GM03348 (cell line): Measurements from ENCODE around the gene PDGFRB.
"Not testable (repeated sequence)": the region's sequence is repeated elsewhere in the genome, so short reads cannot be mapped to it uniquely, and the experiment has no call there.

Experiments used
- DNase-seq: peaks from one replicate; pipeline ENCODE4 v3.0.0; 2012; ENCODE audit warnings: low spot score

Gene PDGFRB

GRCh38 chr5:150114102-150114641 lies 41.5 kb downstream of the PDGFRB start:
- DNase-seq, result no peak

DNA sequence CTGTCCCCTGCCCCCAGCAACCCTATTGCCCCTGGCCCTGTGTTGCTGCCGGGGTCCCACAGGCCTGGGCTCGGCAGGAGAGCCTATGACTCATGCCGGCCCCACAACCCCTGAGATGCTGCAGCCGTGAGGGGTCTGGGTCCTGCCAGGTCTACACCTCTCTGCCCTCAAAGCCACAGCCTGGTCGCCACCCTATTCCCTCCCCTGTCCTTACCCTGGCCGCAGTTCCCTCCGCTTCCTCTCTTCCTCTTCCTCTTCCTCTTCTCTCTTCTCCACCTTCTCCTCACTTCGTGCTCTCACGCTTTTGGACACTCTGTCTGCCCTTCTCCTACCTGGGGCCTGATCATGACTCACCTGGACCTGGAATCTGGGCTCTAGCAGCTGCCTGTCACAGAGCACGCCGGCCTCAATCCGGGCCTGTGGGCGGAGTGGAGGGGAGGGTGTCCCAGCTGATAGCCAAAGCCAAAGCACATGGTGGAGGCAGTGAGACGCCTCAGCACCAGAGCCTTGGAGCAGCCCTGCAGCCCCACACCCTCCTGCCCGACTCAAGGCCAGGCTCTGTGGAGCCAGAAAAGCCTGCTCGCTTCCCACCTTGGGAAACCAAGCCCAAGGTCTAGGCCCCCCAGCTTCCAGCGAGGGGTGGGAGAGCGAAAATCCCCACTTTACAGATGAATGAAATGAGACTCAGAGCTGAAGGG lies 42.4 kb downstream of the PDGFRB start:
- DNase-seq, result peak; percentile 54

DNA sequence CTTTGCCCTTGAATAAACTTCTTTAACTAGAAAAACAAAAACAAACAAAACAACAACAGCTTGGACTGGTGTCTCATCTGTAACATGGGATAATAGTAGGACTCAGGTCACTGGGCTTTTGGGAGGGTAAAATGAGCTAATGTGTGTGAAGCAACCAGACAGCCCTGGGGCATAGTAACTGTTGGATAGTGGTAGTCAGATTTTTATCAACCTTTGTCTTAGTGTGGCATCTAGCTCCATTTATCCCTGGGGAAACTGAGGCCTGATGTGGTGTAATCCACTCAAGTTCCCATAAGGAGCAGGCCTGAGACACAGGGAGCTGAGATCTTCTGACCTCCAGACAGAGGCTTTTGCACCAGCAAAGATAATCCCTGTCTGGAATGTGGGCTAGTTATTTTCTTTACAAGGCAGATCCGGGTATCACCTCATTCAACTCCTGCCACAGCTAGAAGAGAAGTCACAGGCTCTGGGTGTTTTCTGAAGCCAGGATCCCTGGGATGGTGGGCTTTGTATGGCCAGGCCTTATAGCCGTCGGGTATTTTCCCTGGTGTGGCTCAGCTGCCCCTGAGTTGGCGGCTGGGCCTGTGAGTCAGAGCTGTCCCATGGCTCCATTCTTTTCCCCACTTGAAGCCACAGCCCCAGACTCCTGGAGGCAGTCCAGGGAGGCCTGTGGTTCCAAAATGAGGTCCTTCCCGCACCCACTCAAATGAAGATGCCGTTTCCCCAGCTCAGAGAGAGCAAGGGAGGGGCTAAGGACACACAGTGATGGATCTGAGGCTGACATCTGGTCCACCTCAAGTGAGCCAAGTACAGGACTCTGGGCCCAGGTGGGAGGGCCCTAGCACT lies 43.2 kb downstream of the PDGFRB start:
- peak; percentile 94 for DNase-seq

DNA sequence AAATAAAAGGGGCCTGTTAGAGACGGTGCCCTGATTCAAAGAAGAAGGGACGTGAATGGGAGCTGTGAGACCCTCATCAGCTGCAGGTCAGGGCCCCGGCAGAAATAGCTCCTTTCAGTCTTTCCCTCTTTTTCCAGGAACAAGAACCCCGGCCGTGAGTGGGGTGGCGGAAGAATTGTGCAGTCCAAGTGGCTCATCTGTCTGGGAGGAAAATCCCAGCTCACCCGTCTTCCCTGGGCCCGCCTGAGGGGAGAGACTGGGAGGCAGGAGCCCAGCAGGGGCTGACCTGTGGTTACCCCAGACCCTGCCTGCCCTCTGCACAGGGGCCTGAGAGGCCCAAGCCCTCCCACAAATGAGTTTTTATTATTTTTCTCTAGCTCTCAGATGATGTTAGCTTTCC lies 44.5 kb downstream of the PDGFRB start:
- DNase-seq, result no peak

- no peak for DNase-seq
Observed at GRCh38 chr5:150109921-150110320, 45.7 kb downstream of the PDGFRB start.

DNA sequence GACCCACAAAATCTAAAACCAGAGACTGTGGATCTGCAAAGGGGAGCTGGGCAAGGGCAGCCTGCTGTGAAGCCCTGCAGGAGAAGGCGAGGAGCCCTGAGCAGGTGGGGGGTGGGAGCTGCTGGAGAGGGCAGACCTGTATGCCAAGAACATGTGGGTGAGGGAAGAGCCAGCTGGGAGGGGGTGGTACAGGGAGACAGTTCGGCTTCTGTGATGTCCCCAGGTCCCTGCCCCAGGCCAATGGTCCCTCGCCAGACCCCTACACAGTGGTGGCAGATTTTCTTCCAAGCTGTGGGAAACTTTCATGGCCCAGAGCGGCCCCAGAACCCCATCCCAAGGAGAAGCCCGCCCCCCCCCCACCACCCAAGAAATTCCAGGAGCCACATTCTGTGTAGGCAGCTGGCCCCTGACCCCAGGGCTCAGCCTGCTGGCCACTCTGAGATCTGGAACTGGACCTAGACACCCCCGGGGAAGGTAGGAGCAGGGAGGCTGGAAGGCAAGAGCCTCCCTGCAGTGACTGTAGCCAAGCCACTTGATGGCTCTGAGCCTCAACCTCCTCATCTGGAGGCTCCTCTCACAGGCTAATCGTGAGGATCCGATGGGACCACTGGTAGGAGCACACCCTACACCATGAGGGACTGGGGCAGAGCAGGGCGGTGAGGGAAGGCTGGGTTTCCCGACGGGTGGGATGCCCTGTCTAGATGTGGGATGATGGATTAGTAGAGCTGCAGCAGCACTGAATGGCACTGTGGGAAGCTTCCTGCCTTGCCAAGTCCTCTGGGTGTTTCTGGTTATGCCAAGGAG lies 46.7 kb downstream of the PDGFRB start:
- DNase-seq, result no peak

GRCh38 chr5:150107909-150108447 lies 47.7 kb downstream of the PDGFRB start:
- peak; percentile 81 for DNase-seq

GRCh38 chr5:150106674-150107426 lies 48.8 kb downstream of the PDGFRB start:
- no peak for DNase-seq

DNA sequence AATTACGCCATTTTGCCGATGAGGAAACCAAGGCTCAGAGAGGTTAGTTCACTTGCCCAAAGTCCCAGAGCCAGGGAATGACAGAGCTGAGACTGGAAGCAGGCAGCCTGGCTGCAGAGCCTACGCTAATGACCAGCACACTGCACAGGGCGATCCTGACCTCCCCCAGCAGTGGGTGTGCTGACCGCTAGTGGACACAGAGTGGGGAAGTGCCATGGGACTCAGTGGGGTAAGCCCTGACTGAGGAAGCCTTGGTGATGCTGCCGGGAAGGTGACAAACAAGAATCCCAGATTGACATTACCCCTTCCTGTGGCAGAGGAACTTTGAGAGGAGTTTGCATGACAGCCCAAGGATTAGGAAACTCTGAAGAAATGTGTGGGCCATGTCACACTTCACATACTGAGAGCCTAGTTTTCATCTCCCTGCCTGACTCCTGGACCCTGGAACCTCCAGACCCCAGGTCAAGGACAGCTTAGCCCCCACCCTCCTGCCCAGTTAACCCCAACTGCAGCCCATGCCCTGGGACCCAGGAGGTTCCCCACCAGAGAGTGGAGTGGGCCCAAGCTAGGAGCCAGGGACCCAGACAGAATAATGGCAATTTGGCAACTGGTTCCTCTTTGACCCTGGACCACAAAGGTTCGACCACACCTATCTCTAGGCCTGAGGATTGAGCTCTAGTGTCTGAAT lies 49.6 kb downstream of the PDGFRB start:
- DNase-seq, result no peak

GRCh38 chr5:150104550-150104870 lies 51.1 kb downstream of the PDGFRB start:
- no peak for DNase-seq

DNA sequence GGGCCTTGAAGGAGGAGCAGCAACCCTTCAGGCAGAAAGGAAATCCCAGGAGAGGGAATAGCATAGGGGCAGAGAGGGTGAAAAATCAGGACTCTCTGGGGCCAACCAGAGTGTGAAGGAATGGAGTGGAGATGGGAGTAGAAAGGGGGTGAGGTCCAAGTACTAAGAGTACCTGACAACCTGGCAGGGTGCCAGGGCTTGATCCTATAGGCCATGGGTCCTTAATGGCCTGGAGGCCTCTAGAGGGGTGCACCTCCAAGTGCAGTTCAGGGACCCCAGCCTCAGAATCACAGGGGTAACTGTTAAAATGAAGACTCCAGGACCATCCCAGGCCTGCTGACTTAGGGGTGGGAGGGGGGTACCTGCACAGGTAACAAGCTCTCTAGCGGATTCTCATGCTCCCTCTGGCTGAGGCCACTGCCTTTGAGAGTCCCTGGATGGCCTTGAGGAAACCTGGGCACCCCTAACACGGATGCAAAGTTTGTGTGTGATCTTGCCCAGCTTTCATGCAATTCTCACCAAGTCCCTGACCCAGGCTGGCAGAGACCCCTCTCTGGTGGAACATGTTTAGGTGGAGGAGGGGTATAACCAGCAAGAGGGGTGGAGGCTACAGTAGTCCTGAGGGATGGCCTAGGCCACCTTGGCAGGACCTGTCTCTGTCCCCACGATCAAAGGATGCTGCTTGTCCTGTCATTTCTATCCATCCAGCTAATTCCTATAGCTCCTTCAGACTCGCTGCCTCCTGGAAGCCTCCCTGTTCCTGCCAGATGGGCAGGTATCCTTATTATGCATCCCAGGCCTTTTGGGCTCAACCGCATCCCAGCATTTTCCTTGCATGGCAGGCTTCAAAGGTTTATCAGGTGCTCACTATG lies 51.7 kb downstream of the PDGFRB start:
- no peak for DNase-seq

DNA sequence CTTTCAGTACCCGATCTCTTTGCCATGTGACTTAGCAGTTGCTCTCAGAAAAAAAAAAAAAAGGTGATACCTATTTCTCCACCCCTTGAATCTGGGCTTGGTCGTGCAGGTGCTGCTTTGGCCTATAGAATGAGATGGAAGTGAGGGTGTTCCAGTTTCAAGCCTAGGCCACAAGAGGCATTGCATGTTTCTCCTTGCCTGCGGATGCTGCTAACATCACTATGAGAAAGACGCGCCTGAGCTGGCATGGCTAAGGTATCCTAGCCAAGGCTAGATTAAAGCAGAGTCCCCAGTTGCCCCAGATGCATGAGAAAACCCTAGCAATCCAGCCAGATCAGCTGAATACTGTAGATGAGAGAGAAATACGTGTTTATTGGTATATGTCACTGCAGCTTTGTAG lies 54.6 kb downstream of the PDGFRB start:
- DNase-seq, result no peak

DNA sequence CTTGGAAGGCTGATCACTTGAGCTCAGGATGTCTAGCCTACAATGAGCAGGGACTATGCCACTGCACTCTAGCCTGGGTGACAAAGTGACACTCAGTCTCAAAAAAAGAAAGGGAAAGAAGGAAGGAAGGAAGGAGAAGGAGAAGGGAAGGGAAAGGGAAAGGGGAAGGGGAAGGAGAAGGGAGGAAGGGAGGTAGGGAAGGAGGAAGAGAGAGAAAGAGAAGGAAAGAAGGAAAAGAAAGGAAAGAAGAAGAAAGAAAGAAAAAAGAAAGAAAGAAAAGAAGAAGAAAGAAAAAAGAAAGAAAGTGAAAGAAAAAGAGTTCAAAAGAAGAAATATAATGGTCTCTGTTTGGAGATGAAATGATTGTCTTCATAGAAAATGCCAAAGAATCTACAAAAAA lies 58.5 kb downstream of the PDGFRB start:
- DNase-seq, result no peak

DNA sequence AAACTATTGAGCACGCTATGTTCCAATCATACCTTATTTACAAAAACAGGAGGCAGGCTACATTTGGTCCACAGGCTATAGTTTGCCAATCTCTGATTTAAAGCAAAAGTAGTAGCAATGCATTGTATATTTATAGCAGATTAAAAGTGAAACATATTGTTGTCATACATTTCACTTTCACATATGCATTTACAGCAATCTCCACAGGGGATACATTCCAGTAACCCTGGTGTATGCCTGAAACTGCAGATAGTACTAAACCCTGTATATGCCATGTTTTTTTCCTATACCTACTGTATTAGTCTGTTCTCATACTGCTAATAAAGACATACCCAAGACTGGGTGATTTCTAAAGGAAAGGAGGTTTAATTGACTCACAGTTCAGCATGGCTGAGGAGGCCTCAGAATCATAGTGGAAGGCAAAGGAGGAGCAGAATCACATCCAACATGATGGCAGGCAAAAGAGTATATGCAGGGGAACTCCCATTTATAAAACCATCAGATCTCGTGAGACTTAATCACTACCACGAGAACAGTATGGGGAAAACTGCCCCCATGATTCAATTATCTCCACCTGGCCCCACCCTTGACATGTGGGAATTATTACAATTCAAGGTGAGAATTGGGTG lies 63.4 kb downstream of the PDGFRB start:
- no peak for DNase-seq

GRCh38 chr5:150085950-150086715 lies 69.5 kb downstream of the PDGFRB start, which contains the start of gene CSF1R:
CSF1R (minus strand) TSS chr5:150086554; CDS start chr5:150086427, 127 bp downstream.
- DNase-seq, result no peak

GRCh38 chr5:150085191-150085912 lies 70.3 kb downstream of the PDGFRB start:
- DNase-seq, result no peak

DNA sequence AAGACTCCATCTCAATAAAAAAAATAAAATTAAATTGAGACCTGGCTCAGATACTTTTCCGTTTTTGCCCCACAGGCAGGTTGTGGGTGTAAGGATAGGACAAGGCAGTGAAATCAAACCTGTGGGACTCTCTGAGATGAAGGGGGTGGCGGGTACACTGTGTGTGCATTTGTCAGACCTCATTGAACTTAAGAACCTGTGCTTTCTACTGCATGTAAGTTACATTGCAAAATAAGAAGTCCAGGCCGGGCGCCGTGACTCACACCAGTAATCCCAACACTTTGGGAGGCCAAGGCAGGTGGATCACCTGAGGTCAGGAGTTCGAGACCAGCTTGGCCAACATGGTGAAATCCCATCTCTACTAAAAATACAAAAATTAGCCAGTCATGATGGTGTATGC lies 70.9 kb downstream of the PDGFRB start:
- DNase-seq, result not testable (repeated sequence)

GRCh38 chr5:150082889-150083288 lies 72.8 kb downstream of the PDGFRB start:
- no peak for DNase-seq
